Neural crest cell (in vitro differentiated cells): ENCODE measurements around the gene ADRM1. TPM values are rescaled to one million over a fixed set of nuclear protein-coding genes. Genes with fewer than 3 reads are reported as not detected.

Source experiments
- DNase-seq: peaks from one replicate; pipeline ENCODE4 v3.0.0; 2021; ENCODE audit warnings: low read depth, mixed read lengths, low spot score
- H3K27ac Mint-ChIP-seq: one replicate; pipeline ENCODE4 v1.8.0; 2021; ENCODE audit warnings: mild to moderate bottlenecking, mixed read lengths; ENCODE audit not compliant: unreplicated experiment
- H3K27me3 Mint-ChIP-seq: 2 replicates; pipeline ENCODE4 v1.8.0; 2021; ENCODE audit warnings: low read depth, mild to moderate bottlenecking, mixed read lengths
- H3K36me3 Mint-ChIP-seq: 2 replicates; pipeline ENCODE4 v1.8.0; 2021; ENCODE audit warnings: low read depth, mild to moderate bottlenecking, mixed read lengths
- H3K4me1 Mint-ChIP-seq: 2 replicates; pipeline ENCODE4 v1.8.0; 2021; ENCODE audit warnings: mixed read lengths
- H3K4me3 Mint-ChIP-seq: one replicate; pipeline ENCODE4 v1.8.0; 2021; ENCODE audit warnings: mild to moderate bottlenecking, mixed read lengths
- H3K9me3 Mint-ChIP-seq: 2 replicates; pipeline ENCODE4 v1.8.0; 2021; ENCODE audit warnings: mixed read lengths
- CTCF ChIP-seq: fragments of 200-600 bp; sonication (generic); conservative IDR thresholded peaks from 2 replicates; pipeline ENCODE4 v1.5.0; 2021; ENCODE audit warnings: antibody characterized with exemption, mild to moderate bottlenecking
- total RNA-seq: library from RNA; stranded (reverse); gene quantifications from 2 replicates; pipeline ENCODE4 v1.2.1, GENCODE V29; 2021

ADRM1 gene
- total RNA-seq, 1 donor from 2014 or later: 98.8 TPM

GRCh38 chr20:62354811-62355341 lies 52.1 kb downstream of the ADRM1 start:
- TF ChIP-seq CTCF: no peak
- Mint-ChIP-seq H3K9me3 (no peaks in the 10 kb centered on the region), H3K27me3 (no peaks in the 10 kb centered on the region), H3K27ac (no peak overlapping the region), H3K36me3 (no peaks in the 10 kb centered on the region), H3K4me3 (no peak overlapping the region), H3K4me1 (peaks cover 8% of the 10 kb centered on the region)
- DNase-seq: no peak

GRCh38 chr20:62355516-62355877 lies 52.7 kb downstream of the ADRM1 start:
- no peak overlapping the region for H3K27ac Mint-ChIP-seq
- no peaks in the 10 kb centered on the region for H3K27me3 Mint-ChIP-seq

GRCh38 chr20:62355878-62356588 lies 53.2 kb downstream of the ADRM1 start:
- no peaks in the 10 kb centered on the region for H3K27me3 Mint-ChIP-seq
- peak overlapping the region; percentile 19 for H3K27ac Mint-ChIP-seq
- H3K9me3 Mint-ChIP-seq: no peaks in the 10 kb centered on the region
- no peak overlapping the region for H3K4me3 Mint-ChIP-seq
- TF ChIP-seq CTCF: no peak
- H3K4me1 Mint-ChIP-seq: peaks cover 8% of the 10 kb centered on the region
- no peak for DNase-seq
- H3K36me3 Mint-ChIP-seq: no peaks in the 10 kb centered on the region

More at GRCh38 chr20:62355516-62355877, 52.7 kb downstream of the ADRM1 start:
- no peak for DNase-seq
- Mint-ChIP-seq H3K36me3 (no peaks in the 10 kb centered on the region), H3K4me1 (peaks cover 8% of the 10 kb centered on the region), H3K9me3 (no peaks in the 10 kb centered on the region), H3K4me3 (no peak overlapping the region)
- no peak for TF ChIP-seq CTCF

- TF ChIP-seq CTCF: no peak
- H3K9me3 Mint-ChIP-seq: no peaks in the 10 kb centered on the region
- H3K27ac Mint-ChIP-seq: no peak overlapping the region
- peaks cover 8% of the 10 kb centered on the region for H3K4me1 Mint-ChIP-seq
- no peaks in the 10 kb centered on the region for H3K27me3 Mint-ChIP-seq
- H3K36me3 Mint-ChIP-seq: no peaks in the 10 kb centered on the region
- no peak overlapping the region for H3K4me3 Mint-ChIP-seq
- no peak for DNase-seq
Measured at GRCh38 chr20:62356589-62357186, 53.9 kb downstream of the ADRM1 start.

GRCh38 chr20:62357187-62357667 lies 54.4 kb downstream of the ADRM1 start:
- no peaks in the 10 kb centered on the region for H3K9me3 Mint-ChIP-seq
- TF ChIP-seq CTCF: no peak
- no peak overlapping the region for H3K4me3 Mint-ChIP-seq
- no peak overlapping the region for H3K27ac Mint-ChIP-seq
- DNase-seq: no peak
- H3K4me1 Mint-ChIP-seq: peaks cover 8% of the 10 kb centered on the region
- no peaks in the 10 kb centered on the region for H3K36me3 Mint-ChIP-seq
- no peaks in the 10 kb centered on the region for H3K27me3 Mint-ChIP-seq
